DOHH2 (cell line): Measurements from ENCODE around the gene THRB.

Experiments
- EZH2phosphoT487 ChIP-seq: fragments of 200-600 bp; sonication (generic); IDR thresholded peaks from 2 replicates; pipeline ENCODE4 v1.6.1; 2017; ENCODE audit warnings: borderline replicate concordance, mild to moderate bottlenecking, antibody characterized with exemption, low read length, moderate library complexity, mixed read lengths
- TF ChIP-seq, protein P1 (sequence below): fragments of 200-600 bp; sonication (generic); IDR thresholded peaks from one replicate; pipeline ENCODE4 v1.5.1; 2014; ENCODE audit warnings: antibody characterized with exemption, mild to moderate bottlenecking, low read depth, low read length; ENCODE audit not compliant: poor library complexity, severe bottlenecking

DNA sequence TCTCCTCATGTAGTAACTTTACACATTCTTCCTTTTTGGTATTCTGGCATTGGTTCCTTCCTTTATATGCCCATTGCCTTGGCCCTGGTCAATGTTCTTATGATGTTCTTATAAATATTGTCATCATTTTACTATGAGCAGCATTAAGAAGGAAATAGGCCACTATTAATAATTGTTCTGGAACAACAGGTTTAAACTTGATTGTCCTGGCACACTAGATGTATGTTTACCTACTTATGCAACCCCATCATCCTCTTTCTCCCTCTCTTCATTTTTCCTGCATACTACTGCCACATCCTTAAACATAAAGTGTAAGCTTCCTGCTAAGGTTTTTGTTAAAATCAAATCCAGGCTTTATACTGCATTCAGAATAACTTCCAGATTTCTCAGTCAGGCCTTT, 114.7 kb downstream of the THRB start:
- no peak for TF ChIP-seq EZH2phosphoT487
- TF ChIP-seq, protein P1, sequence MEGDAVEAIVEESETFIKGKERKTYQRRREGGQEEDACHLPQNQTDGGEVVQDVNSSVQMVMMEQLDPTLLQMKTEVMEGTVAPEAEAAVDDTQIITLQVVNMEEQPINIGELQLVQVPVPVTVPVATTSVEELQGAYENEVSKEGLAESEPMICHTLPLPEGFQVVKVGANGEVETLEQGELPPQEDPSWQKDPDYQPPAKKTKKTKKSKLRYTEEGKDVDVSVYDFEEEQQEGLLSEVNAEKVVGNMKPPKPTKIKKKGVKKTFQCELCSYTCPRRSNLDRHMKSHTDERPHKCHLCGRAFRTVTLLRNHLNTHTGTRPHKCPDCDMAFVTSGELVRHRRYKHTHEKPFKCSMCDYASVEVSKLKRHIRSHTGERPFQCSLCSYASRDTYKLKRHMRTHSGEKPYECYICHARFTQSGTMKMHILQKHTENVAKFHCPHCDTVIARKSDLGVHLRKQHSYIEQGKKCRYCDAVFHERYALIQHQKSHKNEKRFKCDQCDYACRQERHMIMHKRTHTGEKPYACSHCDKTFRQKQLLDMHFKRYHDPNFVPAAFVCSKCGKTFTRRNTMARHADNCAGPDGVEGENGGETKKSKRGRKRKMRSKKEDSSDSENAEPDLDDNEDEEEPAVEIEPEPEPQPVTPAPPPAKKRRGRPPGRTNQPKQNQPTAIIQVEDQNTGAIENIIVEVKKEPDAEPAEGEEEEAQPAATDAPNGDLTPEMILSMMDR = no peak
